HEK293 (cell line): Measurements from ENCODE around the gene RIMS4.
"Not testable (repeated sequence)": the region's sequence is repeated elsewhere in the genome, so short reads cannot be mapped to it uniquely, and the experiment has no call there.

ENCODE experiments used
- CTCF ChIP-seq: fragments of 450-650 bp; formaldehyde crosslinking; IDR thresholded peaks from 2 replicates; pipeline ENCODE4 v1.5.1; 2016; ENCODE audit warnings: missing biosample characterization, missing genetic modification characterization
- ZNF121 ChIP-seq: fragments of 450-650 bp; formaldehyde crosslinking; IDR thresholded peaks from 2 replicates; pipeline ENCODE4 v1.5.1; 2016; ENCODE audit warnings: missing biosample characterization, missing genetic modification characterization

GRCh38 chr20:44821576-44821975, 11.2 kb upstream of the RIMS4 start:
- TF ChIP-seq ZNF121, CTCF (tag by site-specific recombination): not testable (repeated sequence)
